ENCODE results near the gene ABCA7.

GRCh38 chr19:1107661-1108261 lies 67.9 kb downstream of the ABCA7 start:
- TF ChIP-seq CTCF (IDR thresholded peaks at IDR 0.05; ENCODE audit: low read depth, low read length, missing input control) (no peak), JUND (IDR thresholded peaks at IDR 0.05) (no peak), TAF1 (conservative IDR thresholded peaks at IDR 0.05) (no peak), REST (IDR thresholded peaks at IDR 0.05) (no peak), SP1 (IDR thresholded peaks at IDR 0.05) (no peak), YY1 (IDR thresholded peaks at IDR 0.05) (no peak)
